Stimulated activated naive CD8-positive, alpha-beta T cell treated with anti-CD3 and anti-CD28 coated beads, Interleukin-15, Interleukin-2, amounts not matched to agents 100 ng/mL and 50 ng/mL, for 24 hours (primary cell): ENCODE results near the gene POLR2L.

Source experiments
- H3K27ac Mint-ChIP-seq: one replicate; pipeline ENCODE4 v1.8.0; 2021; ENCODE audit warnings: mild to moderate bottlenecking, mixed read lengths
- H3K27me3 Mint-ChIP-seq: one replicate; pipeline ENCODE4 v1.8.0; 2021; ENCODE audit warnings: mixed read lengths
- H3K36me3 Mint-ChIP-seq: one replicate; pipeline ENCODE4 v1.8.0; 2021; ENCODE audit warnings: low read depth, mixed read lengths
- H3K4me1 Mint-ChIP-seq: one replicate; pipeline ENCODE4 v1.8.0; 2021; ENCODE audit warnings: low read depth, mixed read lengths
- H3K4me3 Mint-ChIP-seq: one replicate; pipeline ENCODE4 v1.8.0; 2021; ENCODE audit warnings: mild to moderate bottlenecking, mixed read lengths
- H3K9me3 Mint-ChIP-seq: one replicate; pipeline ENCODE4 v1.8.0; 2021; ENCODE audit warnings: mixed read lengths

The POLR2L gene

GRCh38 chr11:811446-812245 lies 30.7 kb downstream of the POLR2L start:
- Mint-ChIP-seq H3K27me3 (no peaks in the 10 kb centered on the region), H3K36me3 (peaks cover 37% of the 10 kb centered on the region), H3K4me3 (peak overlapping the region; percentile 96), H3K27ac (peak overlapping the region; percentile 95), H3K4me1 (peaks cover 30% of the 10 kb centered on the region), H3K9me3 (no peaks in the 10 kb centered on the region)

GRCh38 chr11:810040-810567 lies 32.2 kb downstream of the POLR2L start:
- H3K9me3 Mint-ChIP-seq: no peaks in the 10 kb centered on the region
- no peaks in the 10 kb centered on the region for H3K27me3 Mint-ChIP-seq
- peak overlapping the region; percentile 97 for H3K27ac Mint-ChIP-seq

GRCh38 chr11:809287-810039 lies 32.9 kb downstream of the POLR2L start, which contains the start of gene RPLP2:
TSS of gene RPLP2 (plus strand) at chr11:809967. CDS start at chr11:810235, 268 bp downstream.
- peaks cover 37% of the 10 kb centered on the region for H3K36me3 Mint-ChIP-seq
- no peaks in the 10 kb centered on the region for H3K27me3 Mint-ChIP-seq
- H3K4me1 Mint-ChIP-seq: peaks cover 31% of the 10 kb centered on the region
- peak within 1 kb of the TSS; percentile 96 for H3K4me3 Mint-ChIP-seq
- H3K27ac Mint-ChIP-seq: peak within 1 kb of the TSS; percentile 97
- no peaks in the 10 kb centered on the region for H3K9me3 Mint-ChIP-seq

More at GRCh38 chr11:810040-810567, 32.2 kb downstream of the POLR2L start:
- Mint-ChIP-seq H3K4me1 (peaks cover 30% of the 10 kb centered on the region), H3K36me3 (peaks cover 37% of the 10 kb centered on the region), H3K4me3 (peak overlapping the region; percentile 96)

- Mint-ChIP-seq H3K4me1 (peaks cover 37% of the 10 kb centered on the region), H3K4me3 (peak overlapping the region; percentile 96), H3K36me3 (peaks cover 34% of the 10 kb centered on the region)
Measured at GRCh38 chr11:808427-809286, 33.7 kb downstream of the POLR2L start.

GRCh38 chr11:804599-804964 lies 37.7 kb downstream of the POLR2L start:
- Mint-ChIP-seq H3K27ac (peak overlapping the region; percentile 63), H3K36me3 (no peaks in the 10 kb centered on the region)

More at GRCh38 chr11:808427-809286, 33.7 kb downstream of the POLR2L start:
- Mint-ChIP-seq H3K9me3 (no peaks in the 10 kb centered on the region), H3K27ac (peak overlapping the region; percentile 97), H3K27me3 (no peaks in the 10 kb centered on the region)

GRCh38 chr11:803770-804598 lies 38.3 kb downstream of the POLR2L start:
- H3K4me1 Mint-ChIP-seq: peaks cover 25% of the 10 kb centered on the region
- H3K9me3 Mint-ChIP-seq: no peaks in the 10 kb centered on the region
- no peaks in the 10 kb centered on the region for H3K27me3 Mint-ChIP-seq
- peak overlapping the region; percentile 80 for H3K4me3 Mint-ChIP-seq
- H3K27ac Mint-ChIP-seq: peak overlapping the region; percentile 63
- no peaks in the 10 kb centered on the region for H3K36me3 Mint-ChIP-seq

More at GRCh38 chr11:804599-804964, 37.7 kb downstream of the POLR2L start:
- H3K4me1 Mint-ChIP-seq: peaks cover 26% of the 10 kb centered on the region
- H3K27me3 Mint-ChIP-seq: no peaks in the 10 kb centered on the region
- H3K4me3 Mint-ChIP-seq: peak overlapping the region; percentile 80
- no peaks in the 10 kb centered on the region for H3K9me3 Mint-ChIP-seq

- peaks cover 19% of the 10 kb centered on the region for H3K4me1 Mint-ChIP-seq
- H3K4me3 Mint-ChIP-seq: no peak overlapping the region
- no peaks in the 10 kb centered on the region for H3K36me3 Mint-ChIP-seq
- no peaks in the 10 kb centered on the region for H3K9me3 Mint-ChIP-seq
- no peak overlapping the region for H3K27ac Mint-ChIP-seq
- H3K27me3 Mint-ChIP-seq: no peaks in the 10 kb centered on the region
Measured at GRCh38 chr11:803467-803742, 38.9 kb downstream of the POLR2L start.

GRCh38 chr11:802693-803466 lies 39.4 kb downstream of the POLR2L start:
- no peaks in the 10 kb centered on the region for H3K27me3 Mint-ChIP-seq
- H3K4me1 Mint-ChIP-seq: peaks cover 15% of the 10 kb centered on the region
- no peaks in the 10 kb centered on the region for H3K36me3 Mint-ChIP-seq
- H3K9me3 Mint-ChIP-seq: no peaks in the 10 kb centered on the region
- H3K4me3 Mint-ChIP-seq: no peak overlapping the region
- H3K27ac Mint-ChIP-seq: no peak overlapping the region

- Mint-ChIP-seq H3K4me1 (peaks cover 12% of the 10 kb centered on the region), H3K36me3 (no peaks in the 10 kb centered on the region), H3K27me3 (no peaks in the 10 kb centered on the region), H3K27ac (no peak overlapping the region), H3K9me3 (no peaks in the 10 kb centered on the region), H3K4me3 (no peak overlapping the region)
Measured at GRCh38 chr11:802018-802617, 40.2 kb downstream of the POLR2L start.

GRCh38 chr11:801097-801780 lies 41.1 kb downstream of the POLR2L start:
- Mint-ChIP-seq H3K27ac (no peak overlapping the region), H3K9me3 (no peaks in the 10 kb centered on the region), H3K4me3 (no peak overlapping the region), H3K36me3 (no peaks in the 10 kb centered on the region), H3K27me3 (no peaks in the 10 kb centered on the region), H3K4me1 (peaks cover 18% of the 10 kb centered on the region)

GRCh38 chr11:800473-800872 lies 41.9 kb downstream of the POLR2L start:
- no peak overlapping the region for H3K4me3 Mint-ChIP-seq
- H3K9me3 Mint-ChIP-seq: no peaks in the 10 kb centered on the region
- no peaks in the 10 kb centered on the region for H3K36me3 Mint-ChIP-seq
- H3K4me1 Mint-ChIP-seq: peaks cover 23% of the 10 kb centered on the region
- H3K27me3 Mint-ChIP-seq: no peaks in the 10 kb centered on the region
- no peak overlapping the region for H3K27ac Mint-ChIP-seq

GRCh38 chr11:799641-800316 lies 42.5 kb downstream of the POLR2L start:
- H3K9me3 Mint-ChIP-seq: no peaks in the 10 kb centered on the region
- H3K36me3 Mint-ChIP-seq: no peaks in the 10 kb centered on the region
- no peak overlapping the region for H3K4me3 Mint-ChIP-seq
- H3K4me1 Mint-ChIP-seq: peaks cover 23% of the 10 kb centered on the region
- H3K27me3 Mint-ChIP-seq: no peaks in the 10 kb centered on the region
- no peak overlapping the region for H3K27ac Mint-ChIP-seq
